Lower lobe of right lung (tissue), 2 donors: ENCODE measurements around the gene ANKRD44. TPM values are rescaled to one million over a fixed set of nuclear protein-coding genes. Genes with fewer than 3 reads are reported as not detected.

ENCODE experiments used
- ATAC-seq, 2 donors: fragments of 200-7000 bp; cut with Tn5 transposase; one replicate each; pipeline ENCODE4 v1.9.1; 2020 to 2022; ENCODE audit warnings: mild to moderate bottlenecking in 2 of 2, moderate library complexity in 2 of 2
- DNase-seq: peaks from one replicate; pipeline ENCODE4 v3.0.0-alpha.2; 2020
- H3K27ac ChIP-seq: fragments of 200-600 bp; one replicate; pipeline ENCODE4 v1.8.0; 2022
- H3K27me3 ChIP-seq: fragments of 200-600 bp; one replicate; pipeline ENCODE4 v1.8.0; 2022; ENCODE audit warnings: low read depth
- H3K36me3 ChIP-seq: fragments of 200-600 bp; one replicate; pipeline ENCODE4 v1.8.0; 2022; ENCODE audit warnings: mild to moderate bottlenecking
- H3K4me1 ChIP-seq: fragments of 200-600 bp; one replicate; pipeline ENCODE4 v1.8.0; 2022
- H3K4me3 ChIP-seq: fragments of 200-600 bp; one replicate; pipeline ENCODE4 v1.8.0; 2022; ENCODE audit warnings: mild to moderate bottlenecking
- H3K9me3 ChIP-seq: fragments of 200-600 bp; one replicate; pipeline ENCODE4 v1.8.0; 2022
- CTCF ChIP-seq: fragments of 200-600 bp; IDR thresholded peaks from one replicate; pipeline ENCODE4 v1.8.0; 2022; ENCODE audit warnings: antibody characterized with exemption, mild to moderate bottlenecking
- intact Hi-C: fragments of 100-400 bp; cut with DNase I; formaldehyde crosslinking; loops from one replicate; pipeline ENCODE4 v1.11.0; 2022
- total RNA-seq: library from RNA; stranded (reverse); fragmentation: NEBNext Ultra II Directional; extraction: Animal tissue kit (Norgen Biotek cat#: 25700); gene quantifications from one replicate; pipeline ENCODE4 v1.2.1, GENCODE V29; 2021
- donor health status: DM: no; HTN: yes; CAD: no; lungs with severe emphysema.

The ANKRD44 gene
- total RNA-seq, 1 donor from 2014 or later: 58.7 TPM

DNA sequence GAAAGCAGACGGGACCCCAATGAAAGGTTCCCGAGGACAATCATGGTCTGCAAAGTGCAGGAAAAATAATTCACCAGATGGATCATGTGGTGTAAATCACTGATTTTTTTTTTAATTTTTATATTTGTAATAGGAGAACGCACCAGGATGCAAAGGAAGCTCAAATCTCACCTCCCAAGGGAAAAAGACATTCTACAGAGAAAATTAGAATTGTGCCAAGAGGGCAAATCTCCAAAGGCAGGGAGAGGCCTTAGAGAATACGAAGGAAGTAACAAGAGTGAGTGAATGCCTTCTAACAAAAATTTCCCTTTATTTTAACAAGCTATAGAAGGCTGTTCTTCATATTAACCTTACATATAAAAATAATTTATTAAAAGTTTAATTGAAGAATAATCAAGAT lies 90.9 kb downstream of the ANKRD44 start:
- DNase-seq (no peak), ATAC-seq (no peak)
- no peaks in the 10 kb centered on the region for H3K27me3 ChIP-seq
- no peaks in the 10 kb centered on the region for H3K36me3 ChIP-seq
- H3K9me3 ChIP-seq: no peaks in the 10 kb centered on the region
- no peak overlapping the region for H3K27ac ChIP-seq
- no peak overlapping the region for H3K4me3 ChIP-seq
- intact Hi-C loops: no loop called here
- H3K4me1 ChIP-seq: peaks cover 35% of the 10 kb centered on the region
- no peak for TF ChIP-seq CTCF

DNA sequence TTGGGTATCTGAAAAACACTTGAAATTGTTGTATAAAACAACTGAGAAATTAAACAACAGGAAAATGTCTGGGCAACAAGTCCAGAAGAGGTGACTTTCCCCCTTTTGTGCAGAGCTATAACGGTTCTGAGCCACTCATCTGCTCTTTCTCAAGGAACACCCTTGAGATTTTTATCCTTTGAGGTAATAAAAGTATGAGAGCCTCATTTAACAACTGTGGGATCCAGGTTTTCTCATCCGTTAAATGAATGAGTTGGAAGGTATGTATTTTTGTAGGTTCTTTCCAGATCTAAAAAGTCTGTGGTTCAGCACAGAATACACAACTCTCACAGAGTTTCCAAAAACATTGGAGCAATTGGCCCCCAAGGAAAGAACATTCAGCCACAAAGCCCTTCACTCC lies 93.0 kb downstream of the ANKRD44 start:
- no peak for TF ChIP-seq CTCF
- DNase-seq: no peak

GRCh38 chr2:197216361-197216979 lies 94.1 kb downstream of the ANKRD44 start:
- H3K4me1 ChIP-seq: peaks cover 56% of the 10 kb centered on the region

More for the DNA sequence above, 93.0 kb downstream of the ANKRD44 start:
- Histone ChIP-seq H3K27ac (no peak overlapping the region), H3K4me1 (peaks cover 50% of the 10 kb centered on the region), H3K27me3 (no peaks in the 10 kb centered on the region), H3K9me3 (no peaks in the 10 kb centered on the region), H3K36me3 (no peaks in the 10 kb centered on the region), H3K4me3 (no peak overlapping the region)
- ATAC-seq: no peak
- intact Hi-C loops: no loop called here

GRCh38 chr2:197215748-197216360 lies 94.7 kb downstream of the ANKRD44 start:
- H3K9me3 ChIP-seq: no peaks in the 10 kb centered on the region
- no peaks in the 10 kb centered on the region for H3K36me3 ChIP-seq
- TF ChIP-seq CTCF: no peak
- no peak overlapping the region for H3K4me3 ChIP-seq
- H3K4me1 ChIP-seq: peaks cover 62% of the 10 kb centered on the region
- DNase-seq: no peak
- intact Hi-C loops: no loop called here
- ATAC-seq: peak in 1 of 2 donors; percentile 55
- H3K27ac ChIP-seq: peak overlapping the region; percentile 37
- no peaks in the 10 kb centered on the region for H3K27me3 ChIP-seq

More at GRCh38 chr2:197216361-197216979, 94.1 kb downstream of the ANKRD44 start:
- no peak overlapping the region for H3K4me3 ChIP-seq
- TF ChIP-seq CTCF: no peak
- no peaks in the 10 kb centered on the region for H3K36me3 ChIP-seq
- peak overlapping the region; percentile 37 for H3K27ac ChIP-seq
- ATAC-seq: peak; percentile 37 to 49
- H3K9me3 ChIP-seq: no peaks in the 10 kb centered on the region
- H3K27me3 ChIP-seq: no peaks in the 10 kb centered on the region
- intact Hi-C loops: no loop called here
- DNase-seq: no peak

- TF ChIP-seq CTCF: no peak
- H3K9me3 ChIP-seq: no peaks in the 10 kb centered on the region
- intact Hi-C loops: no loop called here
- H3K27ac ChIP-seq: peak overlapping the region; percentile 57
- ATAC-seq: no peak
- DNase-seq: no peak
- no peaks in the 10 kb centered on the region for H3K36me3 ChIP-seq
- H3K4me1 ChIP-seq: peaks cover 86% of the 10 kb centered on the region
- no peaks in the 10 kb centered on the region for H3K27me3 ChIP-seq
- no peak overlapping the region for H3K4me3 ChIP-seq
Observed at GRCh38 chr2:197212344-197213262, 98.0 kb downstream of the ANKRD44 start.
